WTC11 (cell line): ENCODE measurements around the gene AGBL4. TPM values are rescaled to one million over a fixed set of nuclear protein-coding genes. Genes with fewer than 3 reads are reported as not detected.

Experiments used
- ATAC-seq: fragments of 200-7000 bp; cut with Tn5 transposase; 2 replicates; pipeline ENCODE4 v1.10.0; 2021; ENCODE audit warnings: mild to moderate bottlenecking, moderate library complexity
- CTCF ChIA-PET: fragments of 300-600 bp; sonication (Branson Sonifier 250); formaldehyde crosslinking; loops from one replicate; lab custom pipeline; 2021; ENCODE audit warnings: antibody characterized with exemption; lab: Charles Lee
- POLR2A ChIA-PET: fragments of 350-600 bp; sonication (Branson Sonifier 250); formaldehyde crosslinking; loops from one replicate; lab custom pipeline; 2021; ENCODE audit warnings: antibody characterized with exemption; lab: Charles Lee
- DNase-seq: peaks from one replicate; pipeline ENCODE4 v3.0.0; 2021; ENCODE audit warnings: low spot score
- H3K27ac Mint-ChIP-seq: 2 replicates; pipeline ENCODE4 v1.8.0; 2021; ENCODE audit warnings: mixed read lengths
- H3K27me3 Mint-ChIP-seq: 2 replicates; pipeline ENCODE4 v1.8.0; 2021; ENCODE audit warnings: low read depth, mild to moderate bottlenecking, moderate library complexity, mixed read lengths
- H3K36me3 Mint-ChIP-seq: 2 replicates; pipeline ENCODE4 v1.8.0; 2021; ENCODE audit warnings: mixed read lengths
- H3K4me1 Mint-ChIP-seq: 2 replicates; pipeline ENCODE4 v1.8.0; 2022; ENCODE audit warnings: mixed read lengths
- H3K4me3 Mint-ChIP-seq: 2 replicates; pipeline ENCODE4 v1.8.0; 2021; ENCODE audit warnings: mild to moderate bottlenecking, moderate library complexity, mixed read lengths
- H3K9me3 Mint-ChIP-seq: 2 replicates; pipeline ENCODE4 v1.8.0; 2021; ENCODE audit warnings: mixed read lengths
- ARID4B ChIP-seq: sonication (generic); formaldehyde crosslinking; IDR thresholded peaks from 2 replicates; pipeline ENCODE4 v1.8.0; 2023; ENCODE audit warnings: missing genetic modification reagents, mild to moderate bottlenecking, borderline replicate concordance
- ATF3 ChIP-seq: sonication (generic); formaldehyde crosslinking; conservative IDR thresholded peaks from 2 replicates; pipeline ENCODE4 v1.8.1; 2022; ENCODE audit warnings: mild to moderate bottlenecking, missing genetic modification reagents
- CDX4 ChIP-seq: fragments of 250-450 bp; sonication (Bioruptor Pico); IDR thresholded peaks from 2 replicates; pipeline ENCODE4 v1.9.0; 2021; ENCODE audit warnings: moderate library complexity, mild to moderate bottlenecking, inconsistent platforms, borderline replicate concordance
- E2F1 ChIP-seq: sonication (generic); formaldehyde crosslinking; IDR thresholded peaks from 2 replicates; pipeline ENCODE4 v1.8.0; 2022; ENCODE audit warnings: mild to moderate bottlenecking, missing genetic modification reagents
- E2F4 ChIP-seq: sonication (generic); formaldehyde crosslinking; IDR thresholded peaks from 2 replicates; pipeline ENCODE4 v1.8.1; 2022; ENCODE audit warnings: low read depth, mild to moderate bottlenecking, moderate library complexity, missing genetic modification reagents, borderline replicate concordance
- EMX1 ChIP-seq: fragments of 250-450 bp; sonication (Bioruptor Pico); IDR thresholded peaks from 2 replicates; pipeline ENCODE4 v1.8.0; 2021; ENCODE audit warnings: mild to moderate bottlenecking
- HMGXB4 ChIP-seq: sonication (generic); formaldehyde crosslinking; IDR thresholded peaks from 2 replicates; pipeline ENCODE4 v1.8.1; 2023; ENCODE audit warnings: mild to moderate bottlenecking, moderate library complexity, missing genetic modification reagents
- KAT7 ChIP-seq: sonication (generic); formaldehyde crosslinking; IDR thresholded peaks from 2 replicates; pipeline ENCODE4 v1.8.1; 2023; ENCODE audit warnings: missing genetic modification reagents, mild to moderate bottlenecking, borderline replicate concordance
- NFYB ChIP-seq: sonication (generic); formaldehyde crosslinking; conservative IDR thresholded peaks from 2 replicates; pipeline ENCODE4 v1.8.0; 2022; ENCODE audit warnings: low read depth, missing genetic modification reagents
- NR1H2 ChIP-seq: sonication (generic); formaldehyde crosslinking; IDR thresholded peaks from 2 replicates; pipeline ENCODE4 v1.9.0; 2021; ENCODE audit warnings: mild to moderate bottlenecking, moderate library complexity, missing genetic modification reagents
- PREB ChIP-seq: sonication (generic); formaldehyde crosslinking; IDR thresholded peaks from 2 replicates; pipeline ENCODE4 v1.8.1; 2022; ENCODE audit warnings: mild to moderate bottlenecking, missing genetic modification reagents, moderate library complexity, borderline replicate concordance
- TEAD4 ChIP-seq: sonication (generic); formaldehyde crosslinking; IDR thresholded peaks from 2 replicates; pipeline ENCODE4 v1.8.0; 2022; ENCODE audit warnings: mild to moderate bottlenecking, missing genetic modification reagents
- TP53 ChIP-seq: sonication (generic); formaldehyde crosslinking; IDR thresholded peaks from 2 replicates; pipeline ENCODE4 v1.8.1; 2023; ENCODE audit warnings: mild to moderate bottlenecking, missing genetic modification reagents
- USF1 ChIP-seq: sonication (generic); formaldehyde crosslinking; IDR thresholded peaks from 2 replicates; pipeline ENCODE4 v1.8.0; 2022; ENCODE audit warnings: mild to moderate bottlenecking, missing genetic modification reagents
- ZNF263 ChIP-seq: sonication (generic); formaldehyde crosslinking; IDR thresholded peaks from 2 replicates; pipeline ENCODE4 v1.8.1; 2022; ENCODE audit warnings: low read depth, mild to moderate bottlenecking, moderate library complexity, missing genetic modification reagents
- ZNF532 ChIP-seq: fragments of 250-450 bp; sonication (Bioruptor Pico); IDR thresholded peaks from 2 replicates; pipeline ENCODE4 v1.9.0; 2021; ENCODE audit warnings: mild to moderate bottlenecking, borderline replicate concordance
- total RNA-seq: library from RNA; stranded (reverse); gene quantifications from 3 replicates; pipeline ENCODE4 v1.2.3, GENCODE V29; 2021

AGBL4 gene
- total RNA-seq, 1 experiment from 2014 or later = 0.87 TPM

- no peak overlapping the region for H3K27ac Mint-ChIP-seq
- H3K4me3 Mint-ChIP-seq = no peak overlapping the region
- H3K9me3 Mint-ChIP-seq = no peaks in the 10 kb centered on the region
- TF ChIP-seq E2F1 (CRISPR knock-in tag) = no peak
- no peak for TF ChIP-seq CDX4
- no peak for TF ChIP-seq TP53 (CRISPR knock-in tag)
- TF ChIP-seq PREB (CRISPR knock-in tag) = no peak
- TF ChIP-seq KAT7 (CRISPR knock-in tag) = no peak
- TF ChIP-seq ZNF532 (CRISPR knock-in tag) = no peak
- no peak for TF ChIP-seq ZNF263 (CRISPR knock-in tag)
- TF ChIP-seq NFYB = no peak
- no peak for TF ChIP-seq EMX1
- TF ChIP-seq NR1H2 = no peak
- no peak for TF ChIP-seq USF1
- ChIA-PET POLR2A (no interaction called here), CTCF (no interaction called here)
- H3K4me1 Mint-ChIP-seq = no peaks in the 10 kb centered on the region
- DNase-seq = no peak
- ATAC-seq = no peak
- H3K36me3 Mint-ChIP-seq = no peaks in the 10 kb centered on the region
- no peaks in the 10 kb centered on the region; the same call in 1 of the 2 replicates for H3K27me3 Mint-ChIP-seq
Measured at GRCh38 chr1:48967318-48967717, 1056.4 kb downstream of the AGBL4 start.

GRCh38 chr1:48966583-48966982 lies 1057.2 kb downstream of the AGBL4 start:
- ChIA-PET POLR2A (no interaction called here), CTCF (no interaction called here)
- DNase-seq (no peak), ATAC-seq (no peak)
- no peak overlapping the region for H3K27ac Mint-ChIP-seq
- no peaks in the 10 kb centered on the region for H3K4me1 Mint-ChIP-seq
- H3K36me3 Mint-ChIP-seq = no peaks in the 10 kb centered on the region
- H3K4me3 Mint-ChIP-seq = no peak overlapping the region
- no peaks in the 10 kb centered on the region; the same call in 1 of the 2 replicates for H3K27me3 Mint-ChIP-seq
- H3K9me3 Mint-ChIP-seq = no peaks in the 10 kb centered on the region
- no peak for TF ChIP-seq PREB (CRISPR knock-in tag)
- no peak for TF ChIP-seq KAT7 (CRISPR knock-in tag)
- no peak for TF ChIP-seq E2F4 (CRISPR knock-in tag)
- TF ChIP-seq ARID4B (CRISPR knock-in tag) = no peak
- TF ChIP-seq TEAD4 (CRISPR knock-in tag) = no peak
- no peak for TF ChIP-seq ATF3 (CRISPR knock-in tag)
- TF ChIP-seq HMGXB4 (CRISPR knock-in tag) = no peak
